Spleen (tissue), 11 donors: ENCODE measurements around the gene POGLUT2. TPM values are rescaled to one million over a fixed set of nuclear protein-coding genes. Genes with fewer than 3 reads are reported as not detected.

Source experiments
- DNase-seq: peaks from one replicate; pipeline ENCODE4 v3.0.0-alpha.2; 2020
- H3K27ac ChIP-seq, 8 donors: fragments of 200-600 bp; sonication (generic) in 7 of 8; 1 replicate in 4 of 8; 2 replicates in 4 of 8; pipeline versions ENCODE4 v1.5.0 to v1.8.0; 2016 to 2021; ENCODE audit warnings: inconsistent platforms in 4 of 8, mild to moderate bottlenecking in 4 of 8, moderate library complexity in 1 of 8
- H3K27me3 ChIP-seq, 7 donors: fragments of 200-600 bp; sonication (generic) in 6 of 7; replicated peaks in 1 of 7; 1 replicate in 4 of 7; 2 replicates in 3 of 7; pipeline versions ENCODE4 v1.5.0 to v1.8.0; 2016 to 2021; ENCODE audit warnings: inconsistent platforms in 3 of 7, mild to moderate bottlenecking in 1 of 7
- H3K36me3 ChIP-seq, 6 donors: fragments of 200-600 bp; sonication (generic) in 5 of 6; 1 replicate in 4 of 6; 2 replicates in 2 of 6; pipeline versions ENCODE4 v1.5.0 to v1.8.0; 2016 to 2021; ENCODE audit warnings: inconsistent platforms in 2 of 6
- H3K4me1 ChIP-seq, 6 donors: fragments of 200-600 bp; sonication (generic) in 5 of 6; 1 replicate in 3 of 6; 2 replicates in 3 of 6; pipeline versions ENCODE4 v1.5.0 to v1.8.0; 2016 to 2021; ENCODE audit warnings: inconsistent platforms in 3 of 6
- H3K4me3 ChIP-seq, 8 donors: fragments of 200-600 bp; sonication (generic) in 7 of 8; 1 replicate in 4 of 8; 2 replicates in 4 of 8; pipeline versions ENCODE4 v1.5.0 to v1.8.0; 2016 to 2021; ENCODE audit warnings: inconsistent platforms in 4 of 8, mild to moderate bottlenecking in 4 of 8, moderate library complexity in 2 of 8
- H3K9me3 ChIP-seq, 8 donors: fragments of 200-600 bp; sonication (generic) in 7 of 8; 1 replicate in 4 of 8; 2 replicates in 4 of 8; pipeline versions ENCODE4 v1.5.0 to v1.8.0; 2016 to 2021; ENCODE audit warnings: inconsistent platforms in 4 of 8
- CTCF ChIP-seq, 11 experiments: fragments of 200-600 bp in 7 of 11; fragments of 450-650 bp in 4 of 11; sonication (generic) in 4 of 11; IDR thresholded peaks in 8 of 11; conservative IDR thresholded peaks in 3 of 11; 1 replicate in 7 of 11; 2 replicates in 4 of 11; pipeline versions ENCODE4 v1.4.0 to v1.8.0; 2016 to 2021; ENCODE audit warnings: antibody characterized with exemption in 11 of 11, inconsistent platforms in 4 of 11, mild to moderate bottlenecking in 1 of 11
- POLR2A ChIP-seq, 3 donors: fragments of 450-650 bp; IDR thresholded peaks; one replicate each; pipeline ENCODE4 v1.5.1; 2017; ENCODE audit warnings: antibody characterized with exemption in 3 of 3, mild to moderate bottlenecking in 1 of 3
- POLR2AphosphoS5 ChIP-seq, 3 donors: sonication (generic); formaldehyde crosslinking; IDR thresholded peaks; one replicate each; pipeline ENCODE4 v1.5.1; 2017; ENCODE audit warnings: antibody characterized with exemption in 3 of 3
- WGBS, 5 donors: extraction: QIAGEN DNeasy Blood & Tissue Kit in 3 of 5; methylation state at CpG; one replicate each; pipeline versions ENCODE4 v1.1.5 to v1.1.7; 2013 to 2018; 5-methylcytosine and 5-hydroxymethylcytosine counted together
- intact Hi-C: fragments of 100-400 bp; cut with DNase I; formaldehyde crosslinking; loops from one replicate; pipeline ENCODE4 v1.15.0; 2023; ENCODE audit warnings: low total_unique reads
- polyA plus RNA-seq, 3 donors: library from polyadenylated mRNA; stranded (reverse); fragments of 200-250 nt; gene quantifications; one replicate each; pipeline ENCODE4 v1.2.1, GENCODE V29; 2013
- total RNA-seq, 7 donors: library from RNA; depleted of rRNA in 3 of 7; stranded (reverse); fragments of >200 nt in 3 of 7; fragmentation: NEBNext Ultra II Directional in 4 of 7; extraction: Animal tissue kit (Norgen Biotek cat#: 25700) in 4 of 7; gene quantifications; one replicate each; pipeline versions ENCODE4 v1.1.0 to v1.2.1, GENCODE V29; 2016 to 2021
- donor health status: healthy with polysubstance abuse.
- donor health status: DM: no; HTN: no; CAD: no; lungs with moderate emphysema.
- donor health status: DM: no; HTN: no; CAD: no.
- donor health status: Bipolar disorder and iron deficiency.
- donor health status: healthy.
- donor health status: DM: no; HTN: no; CAD: no.
- donor health status: DM: yes; HTN: yes; CAD: no.

Gene POGLUT2
- total and polyA plus RNA-seq, 10 donors, result 0.89 to 5.5 (median 4.2) TPM

GRCh38 chr13:102845630-102846260 lies 47.0 kb upstream of the POGLUT2 start, which contains the start of gene ERCC5:
Gene ERCC5, plus strand, starts transcription at chr13:102846032. Its CDS starts 235 bp downstream, at chr13:102846267.
- peak within 1 kb of the TSS; percentile 94 to 100 (median 98) for H3K27ac ChIP-seq
- no peaks in the 10 kb centered on the region for H3K27me3 ChIP-seq
- H3K9me3 ChIP-seq, result no peaks in the 10 kb centered on the region
- peak; percentile 96 for DNase-seq
- peaks cover 0 to 13% (median 5%) of the 10 kb centered on the region in 6 donors for H3K36me3 ChIP-seq
- peaks cover 21 to 52% (median 44%) of the 10 kb centered on the region in 6 donors for H3K4me1 ChIP-seq
- TF ChIP-seq POLR2AphosphoS5 (IDR thresholded peaks at IDR 0.05) (peak; percentile 97 to 99 (median 98)), CTCF (IDR thresholded peaks at IDR 0.05 in 8 of 11, conservative IDR thresholded peaks at IDR 0.05 in 3 of 11) (peak in 3 of 11 experiments; percentile 17 to 18 (median 17)), POLR2A (IDR thresholded peaks at IDR 0.05) (peak in 2 of 3 donors; percentile 64 to 79)
- intact Hi-C loops, result loop anchor here (5.0 kb wide), 2 partner anchors 248 to 263 kb away; partner anchors contain the start of gene TPP2
- 0 to 1% (median 0%) methylated on average over 28 to 49 of the region's 49 CpGs for WGBS, 5 donors
- peak within 1 kb of the TSS; percentile 84 to 97 (median 93) for H3K4me3 ChIP-seq

GRCh38 chr13:102845289-102845629 lies 46.5 kb upstream of the POGLUT2 start:
- H3K4me1 ChIP-seq, result peaks cover 21 to 47% (median 39%) of the 10 kb centered on the region in 6 donors
- DNase-seq, result no peak
- TF ChIP-seq CTCF (IDR thresholded peaks at IDR 0.05 in 8 of 11, conservative IDR thresholded peaks at IDR 0.05 in 3 of 11), result no peak
- no peak for TF ChIP-seq POLR2AphosphoS5 (IDR thresholded peaks at IDR 0.05)
- TF ChIP-seq POLR2A (IDR thresholded peaks at IDR 0.05), result no peak
- intact Hi-C loops, result loop anchor here (5.0 kb wide), 2 partner anchors 248 to 263 kb away; partner anchors contain the start of gene TPP2
- peak overlapping the region; percentile 84 to 97 (median 93) for H3K4me3 ChIP-seq
- peaks cover 0 to 13% (median 5%) of the 10 kb centered on the region in 6 donors for H3K36me3 ChIP-seq
- peak overlapping the region; percentile 94 to 100 (median 98) for H3K27ac ChIP-seq
- no peaks in the 10 kb centered on the region for H3K27me3 ChIP-seq
- H3K9me3 ChIP-seq, result no peaks in the 10 kb centered on the region
- WGBS, 5 donors, result 1 to 3% (median 2%) methylated on average over 13 of the region's 13 CpGs

GRCh38 chr13:102839462-102839861 lies 40.7 kb upstream of the POGLUT2 start:
- intact Hi-C loops, result no loop called here
- no peak for DNase-seq
- WGBS, 5 donors, result 89 to 95% (median 94%) methylated on average over 5 of the region's 5 CpGs
- H3K4me1 ChIP-seq, result peaks cover 0 to 2% (median under 1%) of the 10 kb centered on the region in 6 donors
- H3K4me3 ChIP-seq, result no peak overlapping the region
- H3K27me3 ChIP-seq, result no peaks in the 10 kb centered on the region
- no peak for TF ChIP-seq POLR2AphosphoS5 (IDR thresholded peaks at IDR 0.05)
- no peak for TF ChIP-seq POLR2A (IDR thresholded peaks at IDR 0.05)
- TF ChIP-seq CTCF (IDR thresholded peaks at IDR 0.05 in 8 of 11, conservative IDR thresholded peaks at IDR 0.05 in 3 of 11), result no peak
- H3K27ac ChIP-seq, result no peak overlapping the region
- peaks cover 0 to 53% (median 11%) of the 10 kb centered on the region in 6 donors for H3K36me3 ChIP-seq
- H3K9me3 ChIP-seq, result no peaks in the 10 kb centered on the region

GRCh38 chr13:102838982-102839381 lies 40.2 kb upstream of the POGLUT2 start:
- 36 to 47% (median 47%) methylated on average over 4 of the region's 4 CpGs for WGBS, 5 donors
- H3K27me3 ChIP-seq, result no peaks in the 10 kb centered on the region
- H3K27ac ChIP-seq, result no peak overlapping the region
- no peak overlapping the region for H3K4me3 ChIP-seq
- H3K4me1 ChIP-seq, result no peaks in the 10 kb centered on the region
- intact Hi-C loops, result no loop called here
- peaks cover 0 to 58% (median 13%) of the 10 kb centered on the region in 6 donors for H3K36me3 ChIP-seq
- H3K9me3 ChIP-seq, result no peaks in the 10 kb centered on the region
- DNase-seq, result no peak
- TF ChIP-seq POLR2AphosphoS5 (IDR thresholded peaks at IDR 0.05) (no peak), POLR2A (IDR thresholded peaks at IDR 0.05) (no peak), CTCF (IDR thresholded peaks at IDR 0.05 in 8 of 11, conservative IDR thresholded peaks at IDR 0.05 in 3 of 11) (no peak)
